Testis (tissue), 3 donors: ENCODE data around the gene SLC26A6. TPM values are rescaled to one million over a fixed set of nuclear protein-coding genes. Genes with fewer than 3 reads are reported as not detected.

Experiments
- DNase-seq: peaks from one replicate; pipeline ENCODE4 v3.0.0-alpha.2; 2019
- H3K27ac ChIP-seq, 2 donors: fragments of 200-600 bp; sonication (generic); one replicate each; pipeline ENCODE4 v1.5.1; 2019
- H3K27me3 ChIP-seq: fragments of 200-600 bp; sonication (generic); one replicate; pipeline ENCODE4 v1.5.1; 2019
- H3K36me3 ChIP-seq: fragments of 200-600 bp; sonication (generic); one replicate; pipeline ENCODE4 v1.5.1; 2017; ENCODE audit warnings: low read depth; ENCODE audit errors: missing control alignments
- H3K4me1 ChIP-seq: fragments of 200-600 bp; sonication (generic); one replicate; pipeline ENCODE4 v1.5.1; 2019
- H3K4me3 ChIP-seq, 2 donors: fragments of 200-600 bp; sonication (generic); one replicate each; pipeline ENCODE4 v1.5.1; 2017 to 2019
- H3K9me3 ChIP-seq: fragments of 200-600 bp; sonication (generic); one replicate; pipeline ENCODE4 v1.5.1; 2017
- CTCF ChIP-seq, 3 experiments: fragments of 450-650 bp in 2 of 3; fragments of 200-600 bp in 1 of 3; sonication (generic) in 1 of 3; IDR thresholded peaks; one replicate each; pipeline ENCODE4 v1.5.1; 2016 to 2019; ENCODE audit warnings: antibody characterized with exemption in 3 of 3, mild to moderate bottlenecking in 2 of 3, moderate library complexity in 1 of 3
- POLR2A ChIP-seq: fragments of 450-650 bp; IDR thresholded peaks from one replicate; pipeline ENCODE4 v1.6.1; 2017; ENCODE audit warnings: antibody characterized with exemption, mild to moderate bottlenecking, moderate library complexity
- WGBS, 2 donors: methylation state at CpG; one replicate each; pipeline ENCODE4 v1.1.5; 2018; 5-methylcytosine and 5-hydroxymethylcytosine counted together
- intact Hi-C: fragments of 100-400 bp; cut with DNase I; formaldehyde crosslinking; loops from one replicate; pipeline ENCODE4 v1.15.1; 2023; ENCODE audit warnings: low total_unique reads
- polyA plus RNA-seq: library from polyadenylated mRNA; stranded (reverse); fragments of 350-450 nt; fragmentation: Illumina TruSeq; extraction: RNeasy Lipid Tissue Mini Kit (QIAGEN cat#74804); gene quantifications from one replicate; pipeline ENCODE4 v1.2.3, GENCODE V29; 2014; ENCODE audit warnings: low read depth, low replicate concordance; ENCODE audit not compliant: insufficient read depth
- total RNA-seq, 2 donors: library from RNA; depleted of rRNA; stranded (reverse); fragments of >200 nt; gene quantifications; one replicate each; pipeline ENCODE4 v1.2.3, GENCODE V29; 2016

SLC26A6 gene
- total and polyA plus RNA-seq, 3 donors from 2014 or later: 12.3 to 32.9 (median 24.6) TPM

DNA sequence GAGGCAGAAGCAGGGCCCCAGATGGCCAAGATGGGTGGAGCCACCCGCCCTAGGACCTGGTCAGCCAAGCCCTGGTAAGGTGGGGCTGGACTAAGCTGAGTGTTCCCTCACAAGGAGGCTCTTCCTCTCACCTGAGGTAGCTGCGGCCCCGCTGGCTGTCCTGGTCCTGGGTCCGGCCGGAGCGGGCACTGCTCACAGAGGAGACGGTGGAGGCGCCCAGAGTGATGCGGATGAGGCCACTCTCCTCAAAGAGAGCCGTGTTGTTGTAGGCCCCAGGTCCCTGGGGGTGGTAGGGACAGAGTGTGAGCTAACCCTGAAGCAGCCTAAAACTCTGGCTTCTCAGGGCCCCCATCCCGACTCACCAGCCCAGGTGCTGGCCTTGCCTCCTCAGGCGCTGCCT lies 7.3 kb upstream of the SLC26A6 start:
- H3K4me3 ChIP-seq: no peak overlapping the region
- H3K27me3 ChIP-seq: no peaks in the 10 kb centered on the region
- no peak overlapping the region for H3K27ac ChIP-seq
- TF ChIP-seq POLR2A (no peak), CTCF (IDR thresholded peaks at IDR 0.05) (no peak)
- H3K36me3 ChIP-seq: no peaks in the 10 kb centered on the region
- 100% methylated on average over 1 to 12 of the region's 12 CpGs for WGBS, 2 donors
- no peaks in the 10 kb centered on the region for H3K9me3 ChIP-seq
- DNase-seq: no peak
- no peaks in the 10 kb centered on the region for H3K4me1 ChIP-seq
- intact Hi-C loops: no loop called here

DNA sequence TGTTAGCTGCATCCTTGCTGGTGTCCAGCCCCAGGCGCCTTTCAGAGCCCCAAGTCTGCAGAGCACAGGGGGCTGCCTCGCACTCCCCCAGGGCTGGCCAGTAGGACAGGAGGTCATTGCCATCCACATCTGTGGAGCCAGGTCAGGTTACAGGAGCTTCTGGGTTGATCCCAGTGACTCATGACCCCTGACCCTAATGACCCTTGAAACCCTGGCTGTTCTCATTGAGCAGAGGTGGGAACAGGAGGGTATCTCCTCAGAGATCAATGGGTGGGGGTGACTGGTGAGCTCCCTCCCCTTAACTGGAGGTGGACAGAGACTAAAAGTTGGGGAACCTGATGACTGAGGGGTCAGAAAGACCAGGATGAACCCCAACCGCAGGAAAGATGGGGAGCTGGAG lies 6.1 kb upstream of the SLC26A6 start:
- intact Hi-C loops: no loop called here
- no peaks in the 10 kb centered on the region for H3K9me3 ChIP-seq
- no peak overlapping the region for H3K4me3 ChIP-seq
- H3K36me3 ChIP-seq: no peaks in the 10 kb centered on the region
- no peaks in the 10 kb centered on the region for H3K27me3 ChIP-seq
- H3K27ac ChIP-seq: no peak overlapping the region
- no peak for TF ChIP-seq POLR2A
- no peak for TF ChIP-seq CTCF (IDR thresholded peaks at IDR 0.05)
- H3K4me1 ChIP-seq: peaks cover 3% of the 10 kb centered on the region
- WGBS, 2 donors: 85 to 100% methylated on average over 1 to 3 of the region's 3 CpGs
- DNase-seq: no peak

DNA sequence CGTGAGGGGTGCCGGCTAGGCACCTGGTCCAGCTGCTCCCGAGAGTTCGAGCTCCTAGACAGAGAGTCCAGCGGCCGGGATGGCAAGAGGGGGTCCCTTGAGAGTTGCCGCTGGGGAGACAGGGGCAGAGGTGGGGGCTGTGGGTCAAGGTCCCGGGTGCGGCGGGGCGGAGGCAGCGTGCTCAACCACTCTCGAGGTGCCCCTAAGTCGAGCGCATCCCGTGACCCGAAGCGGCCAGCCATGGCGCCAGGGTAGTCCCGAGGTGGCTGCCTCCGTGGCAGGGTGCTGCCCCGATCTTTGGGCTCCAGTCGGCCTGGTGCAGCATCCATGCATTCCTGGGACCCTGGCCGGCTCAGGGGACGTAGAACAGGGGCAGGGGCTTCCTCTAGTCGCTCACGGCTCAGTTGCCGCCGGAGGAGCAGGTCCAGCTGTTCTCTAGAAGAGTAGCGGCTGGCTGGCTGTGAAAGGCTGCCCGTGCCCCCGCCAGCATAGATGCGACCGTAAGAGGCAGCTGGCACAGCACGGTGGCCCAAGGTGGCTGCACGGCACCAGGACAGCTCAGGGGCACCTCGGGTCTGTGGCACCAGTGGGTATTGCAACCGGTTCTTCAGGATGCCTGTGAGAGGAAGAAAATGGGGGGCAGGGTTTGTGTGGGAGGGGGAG lies 4.8 kb upstream of the SLC26A6 start:
- intact Hi-C loops: no loop called here
- TF ChIP-seq CTCF (IDR thresholded peaks at IDR 0.05) (no peak), POLR2A (no peak)
- peaks cover 9% of the 10 kb centered on the region for H3K4me1 ChIP-seq
- no peaks in the 10 kb centered on the region for H3K36me3 ChIP-seq
- H3K27me3 ChIP-seq: no peaks in the 10 kb centered on the region
- 95 to 96% methylated on average over 28 to 38 of the region's 38 CpGs for WGBS, 2 donors
- no peak overlapping the region for H3K4me3 ChIP-seq
- H3K9me3 ChIP-seq: no peaks in the 10 kb centered on the region
- H3K27ac ChIP-seq: no peak overlapping the region
- no peak for DNase-seq

DNA sequence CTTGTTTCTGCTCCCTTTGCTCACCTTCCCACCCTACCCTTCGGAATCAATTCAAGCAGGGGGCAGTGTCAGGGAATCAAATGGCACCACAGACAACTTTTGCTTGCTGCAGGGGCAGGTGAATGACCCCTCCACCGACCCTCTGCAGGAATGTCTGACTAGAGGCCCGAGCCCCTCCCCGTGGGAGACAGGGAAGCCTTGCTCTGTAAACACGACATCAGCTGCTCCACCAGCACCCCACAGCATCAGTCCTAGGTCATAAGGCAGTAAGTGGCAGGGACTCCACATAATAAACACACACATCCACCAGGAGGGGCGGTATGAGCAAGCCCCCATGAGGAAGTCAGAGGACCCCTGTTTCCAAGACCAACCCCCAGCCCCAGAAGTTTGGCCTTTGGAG lies 2.0 kb upstream of the SLC26A6 start:
- Histone ChIP-seq H3K9me3 (no peaks in the 10 kb centered on the region), H3K4me1 (peaks cover 12% of the 10 kb centered on the region), H3K4me3 (no peak overlapping the region), H3K27ac (no peak overlapping the region), H3K36me3 (no peaks in the 10 kb centered on the region), H3K27me3 (no peaks in the 10 kb centered on the region)
- TF ChIP-seq CTCF (IDR thresholded peaks at IDR 0.05): no peak
- no peak for TF ChIP-seq POLR2A
- intact Hi-C loops: no loop called here
- no peak for DNase-seq
- 67 to 72% methylated on average over 6 of the region's 6 CpGs for whole genome bisulfite sequencing, 2 donors

DNA sequence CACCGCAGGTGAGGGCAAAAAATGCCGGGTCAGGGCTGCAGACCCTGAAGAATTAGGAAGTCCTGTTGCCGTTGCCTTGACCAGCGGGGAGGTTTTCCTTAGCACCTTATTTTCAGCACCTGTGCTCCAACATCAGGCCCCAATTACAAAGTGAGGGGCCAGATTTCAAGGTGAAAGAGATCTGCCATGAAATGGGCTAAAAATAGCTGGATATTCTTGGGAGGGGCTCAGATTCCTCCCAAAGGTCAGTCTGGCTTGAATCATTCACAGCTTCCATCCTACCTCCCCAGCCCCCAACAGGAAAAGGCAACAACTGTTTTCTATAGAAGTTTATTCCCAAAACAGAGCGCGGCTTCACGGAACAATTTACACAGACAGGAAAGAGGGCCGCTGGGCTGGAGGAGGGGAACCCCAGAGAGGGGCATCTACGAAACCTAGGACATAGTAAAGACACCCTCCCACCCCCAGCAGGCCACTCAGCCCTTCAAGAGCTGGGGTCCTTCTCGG lies 941 bp upstream of the SLC26A6 start:
- no peaks in the 10 kb centered on the region for H3K36me3 ChIP-seq
- H3K9me3 ChIP-seq: no peaks in the 10 kb centered on the region
- peak overlapping the region; percentile 29 to 47 for H3K27ac ChIP-seq

More for the DNA sequence above, 941 bp upstream of the SLC26A6 start:
- intact Hi-C loops: no loop called here
- WGBS, 2 donors: 41 to 53% methylated on average over 7 to 10 of the region's 10 CpGs
- DNase-seq: no peak
- Histone ChIP-seq H3K4me3 (peak overlapping the region; percentile 63 to 88), H3K27me3 (no peaks in the 10 kb centered on the region), H3K4me1 (peaks cover 12% of the 10 kb centered on the region)
- TF ChIP-seq POLR2A (no peak), CTCF (IDR thresholded peaks at IDR 0.05) (no peak)
